ENCODE measurements around the gene FSTL5.

The FSTL5 gene

GRCh38 chr4:162157241-162157640 is 6.6 kb downstream of the FSTL5 start:
- H3K27ac ChIP-seq = no peak overlapping the region
- no peak for TF ChIP-seq ZFX (IDR thresholded peaks at IDR 0.05; ENCODE audit: borderline replicate concordance)
- TF ChIP-seq CTCF (IDR thresholded peaks at IDR 0.05) = no peak

GRCh38 chr4:162154862-162155540 is 8.8 kb downstream of the FSTL5 start:
- H3K27ac ChIP-seq = no peak overlapping the region
- TF ChIP-seq ZFX (IDR thresholded peaks at IDR 0.05; ENCODE audit: borderline replicate concordance) (no peak), CTCF (IDR thresholded peaks at IDR 0.05) (no peak)

- TF ChIP-seq ZFX (IDR thresholded peaks at IDR 0.05; ENCODE audit: borderline replicate concordance) = no peak
- no peak for TF ChIP-seq CTCF (IDR thresholded peaks at IDR 0.05)
- H3K27ac ChIP-seq = no peak overlapping the region
Observed at GRCh38 chr4:162151850-162152249, 11.9 kb downstream of the FSTL5 start.

- no peak overlapping the region for H3K27ac ChIP-seq
- TF ChIP-seq ZFX (IDR thresholded peaks at IDR 0.05; ENCODE audit: borderline replicate concordance) (no peak), CTCF (IDR thresholded peaks at IDR 0.05) (no peak)
Observed at GRCh38 chr4:162151386-162151785, 12.4 kb downstream of the FSTL5 start.

GRCh38 chr4:162149644-162150043 is 14.2 kb downstream of the FSTL5 start:
- H3K27ac ChIP-seq = no peak overlapping the region
- TF ChIP-seq CTCF (IDR thresholded peaks at IDR 0.05) = no peak
- no peak for TF ChIP-seq ZFX (IDR thresholded peaks at IDR 0.05; ENCODE audit: borderline replicate concordance)

GRCh38 chr4:162140051-162140683 is 23.6 kb downstream of the FSTL5 start:
- TF ChIP-seq CTCF (IDR thresholded peaks at IDR 0.05) = no peak
- TF ChIP-seq ZFX (IDR thresholded peaks at IDR 0.05; ENCODE audit: borderline replicate concordance) = no peak
- H3K27ac ChIP-seq = no peak overlapping the region

- no peak overlapping the region for H3K27ac ChIP-seq
- no peak for TF ChIP-seq CTCF (IDR thresholded peaks at IDR 0.05)
- no peak for TF ChIP-seq ZFX (IDR thresholded peaks at IDR 0.05; ENCODE audit: borderline replicate concordance)
Observed at GRCh38 chr4:162139412-162139811, 24.4 kb downstream of the FSTL5 start.
